Prostate gland (tissue), 2 donors: ENCODE measurements around the gene WWOX. TPM values are rescaled to one million over a fixed set of nuclear protein-coding genes. Genes with fewer than 3 reads are reported as not detected.

Experiments used
- DNase-seq: peaks from one replicate; pipeline ENCODE4 v3.0.0-alpha.2; 2019; ENCODE audit warnings: low spot score
- H3K27ac ChIP-seq, 2 donors: fragments of 200-600 bp; sonication (generic); 2 replicates each; pipeline ENCODE4 v1.5.1; 2017 to 2019
- H3K27me3 ChIP-seq: fragments of 200-600 bp; sonication (generic); replicated peaks from 2 replicates; pipeline ENCODE4 v1.5.1; 2019; ENCODE audit not compliant: insufficient read depth
- H3K36me3 ChIP-seq, 2 donors: fragments of 200-600 bp; sonication (generic); 1 replicate in 1 of 2; 2 replicates in 1 of 2; pipeline versions ENCODE4 v1.5.1 to v1.8.1; 2017 to 2019
- H3K4me1 ChIP-seq: fragments of 200-600 bp; sonication (generic); replicated peaks from 2 replicates; pipeline ENCODE4 v1.5.1; 2019
- H3K4me3 ChIP-seq, 2 donors: fragments of 200-600 bp; sonication (generic); 2 replicates each; pipeline ENCODE4 v1.5.1; 2017 to 2019
- H3K9me3 ChIP-seq: fragments of 200-600 bp; sonication (generic); 2 replicates; pipeline ENCODE4 v1.5.1; 2017
- CTCF ChIP-seq, 4 experiments: fragments of 200-600 bp in 2 of 4; fragments of 450-650 bp in 2 of 4; sonication (generic) in 2 of 4; IDR thresholded peaks; 1 replicate in 3 of 4; 2 replicates in 1 of 4; pipeline ENCODE4 v1.5.1; 2016 to 2019; ENCODE audit warnings: antibody characterized with exemption in 4 of 4, mild to moderate bottlenecking in 2 of 4, moderate library complexity in 2 of 4
- POLR2A ChIP-seq: fragments of 450-650 bp; IDR thresholded peaks from one replicate; pipeline ENCODE4 v1.6.1; 2016; ENCODE audit warnings: antibody characterized with exemption, mild to moderate bottlenecking
- POLR2AphosphoS5 ChIP-seq: sonication (generic); formaldehyde crosslinking; IDR thresholded peaks from one replicate; pipeline ENCODE4 v1.6.1; 2017; ENCODE audit warnings: antibody characterized with exemption
- WGBS: methylation state at CpG from one replicate; pipeline ENCODE4 v1.1.5; 2018; 5-methylcytosine and 5-hydroxymethylcytosine counted together
- intact Hi-C: fragments of 100-400 bp; cut with DNase I; formaldehyde crosslinking; loops from one replicate; pipeline ENCODE4 v1.14.2; 2022
- total RNA-seq, 2 donors: library from RNA; depleted of rRNA; stranded (reverse); fragments of >200 nt; gene quantifications; one replicate each; pipeline ENCODE4 v1.1.0, GENCODE V29; 2016

Gene WWOX
- total RNA-seq, 2 donors from 2014 or later: 93.2 to 99.4 TPM

- Histone ChIP-seq H3K36me3 (no peaks in the 10 kb centered on the region), H3K4me3 (no peak overlapping the region), H3K9me3 (no peaks in the 10 kb centered on the region), H3K27me3 (no peaks in the 10 kb centered on the region), H3K4me1 (peaks cover 6% of the 10 kb centered on the region), H3K27ac (no peak overlapping the region)
- TF ChIP-seq CTCF (IDR thresholded peaks at IDR 0.05): no peak
- intact Hi-C loops: no loop called here
- 42% methylated on average over 10 of the region's 10 CpGs for WGBS
- DNase-seq: no peak
Observed at GRCh38 chr16:79089735-79090284, 990.4 kb downstream of the WWOX start.

DNA sequence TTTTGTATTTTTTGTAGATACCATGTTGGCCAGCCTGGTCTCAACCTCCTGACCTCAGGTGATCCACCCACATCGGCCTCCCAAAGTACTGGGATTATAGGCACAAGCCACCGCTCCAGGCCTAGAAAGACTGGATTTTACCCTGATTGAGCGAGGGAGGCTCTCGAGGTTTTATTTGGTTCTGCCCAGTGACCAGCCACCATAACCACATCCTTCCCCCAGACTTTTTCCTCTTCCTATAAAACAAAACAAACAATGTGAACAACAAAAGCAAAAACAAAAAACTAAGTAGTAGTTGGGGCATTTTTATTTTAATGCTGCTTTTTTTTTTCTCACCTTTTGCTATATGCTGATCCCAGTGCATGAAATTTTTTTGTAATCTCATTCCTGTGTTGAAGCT, 991.5 kb downstream of the WWOX start:
- peaks cover 6% of the 10 kb centered on the region for H3K4me1 ChIP-seq
- TF ChIP-seq POLR2A (no peak), POLR2AphosphoS5 (no peak), CTCF (IDR thresholded peaks at IDR 0.05) (no peak)
- no peak overlapping the region for H3K4me3 ChIP-seq
- WGBS: 94% methylated on average over 4 of the region's 4 CpGs
- no peaks in the 10 kb centered on the region for H3K36me3 ChIP-seq
- H3K9me3 ChIP-seq: no peaks in the 10 kb centered on the region
- DNase-seq: no peak
- intact Hi-C loops: no loop called here
- H3K27me3 ChIP-seq: no peaks in the 10 kb centered on the region
- no peak overlapping the region for H3K27ac ChIP-seq

DNA sequence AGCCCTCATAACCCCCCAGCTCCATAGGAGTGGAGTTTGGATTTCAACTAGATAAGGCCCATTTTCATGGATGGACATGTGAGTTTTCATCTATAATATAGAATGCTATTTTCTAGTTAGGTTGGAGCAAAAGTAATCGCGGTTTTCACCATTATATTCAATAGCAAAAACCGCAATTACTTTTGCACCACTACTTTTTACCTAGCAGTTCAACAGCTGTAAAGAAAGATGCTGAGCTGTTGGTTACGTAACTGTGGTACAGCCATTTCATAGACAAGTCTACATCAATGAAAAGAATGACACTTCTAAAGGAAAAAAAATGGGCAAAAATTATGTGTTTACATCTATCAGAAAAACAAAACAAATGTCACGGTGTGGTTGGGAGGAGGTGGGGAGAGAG, 993.4 kb downstream of the WWOX start:
- DNase-seq: no peak
- H3K9me3 ChIP-seq: no peaks in the 10 kb centered on the region
- no peak overlapping the region for H3K4me3 ChIP-seq
- intact Hi-C loops: no loop called here
- WGBS: 94% methylated on average over 5 of the region's 5 CpGs
- peaks cover 6% of the 10 kb centered on the region for H3K4me1 ChIP-seq
- no peaks in the 10 kb centered on the region for H3K27me3 ChIP-seq
- no peak for TF ChIP-seq POLR2A
- TF ChIP-seq POLR2AphosphoS5: no peak
- no peak for TF ChIP-seq CTCF (IDR thresholded peaks at IDR 0.05)
- H3K36me3 ChIP-seq: no peaks in the 10 kb centered on the region
- no peak overlapping the region for H3K27ac ChIP-seq

- Histone ChIP-seq H3K36me3 (no peaks in the 10 kb centered on the region), H3K27ac (no peak overlapping the region), H3K9me3 (no peaks in the 10 kb centered on the region), H3K27me3 (no peaks in the 10 kb centered on the region), H3K4me3 (no peak overlapping the region), H3K4me1 (peaks cover 6% of the 10 kb centered on the region)
- no peak for DNase-seq
- intact Hi-C loops: no loop called here
- 77% methylated on average over 10 of the region's 10 CpGs for WGBS
- TF ChIP-seq POLR2AphosphoS5 (no peak), CTCF (IDR thresholded peaks at IDR 0.05) (no peak), POLR2A (no peak)
Observed at GRCh38 chr16:79093554-79093967, 994.1 kb downstream of the WWOX start.

GRCh38 chr16:79096246-79096645, 996.8 kb downstream of the WWOX start:
- TF ChIP-seq POLR2AphosphoS5 (no peak), CTCF (IDR thresholded peaks at IDR 0.05) (no peak), POLR2A (no peak)
- Histone ChIP-seq H3K27me3 (no peaks in the 10 kb centered on the region), H3K36me3 (no peaks in the 10 kb centered on the region), H3K27ac (no peak overlapping the region), H3K9me3 (no peaks in the 10 kb centered on the region), H3K4me3 (no peak overlapping the region), H3K4me1 (no peaks in the 10 kb centered on the region)
- 92% methylated on average over 7 of the region's 7 CpGs for WGBS
- DNase-seq: no peak
- intact Hi-C loops: no loop called here
